Activated naive CD4-positive, alpha-beta T cell treated with anti-CD3 and anti-CD28 coated beads, Interleukin-2, amount 10 ng/mL, durations not matched to agents 5 hours and 36 hours (primary cell): Measurements from ENCODE around the gene KLF15. TPM values are rescaled to one million over a fixed set of nuclear protein-coding genes. Genes with fewer than 3 reads are reported as not detected.

Experiments
- total RNA-seq, 2 experiments: library from RNA; stranded (reverse); gene quantifications; one replicate each; pipeline ENCODE4 v1.2.3, GENCODE V29; 2021

The KLF15 gene
- total RNA-seq, result not detected

DNA sequence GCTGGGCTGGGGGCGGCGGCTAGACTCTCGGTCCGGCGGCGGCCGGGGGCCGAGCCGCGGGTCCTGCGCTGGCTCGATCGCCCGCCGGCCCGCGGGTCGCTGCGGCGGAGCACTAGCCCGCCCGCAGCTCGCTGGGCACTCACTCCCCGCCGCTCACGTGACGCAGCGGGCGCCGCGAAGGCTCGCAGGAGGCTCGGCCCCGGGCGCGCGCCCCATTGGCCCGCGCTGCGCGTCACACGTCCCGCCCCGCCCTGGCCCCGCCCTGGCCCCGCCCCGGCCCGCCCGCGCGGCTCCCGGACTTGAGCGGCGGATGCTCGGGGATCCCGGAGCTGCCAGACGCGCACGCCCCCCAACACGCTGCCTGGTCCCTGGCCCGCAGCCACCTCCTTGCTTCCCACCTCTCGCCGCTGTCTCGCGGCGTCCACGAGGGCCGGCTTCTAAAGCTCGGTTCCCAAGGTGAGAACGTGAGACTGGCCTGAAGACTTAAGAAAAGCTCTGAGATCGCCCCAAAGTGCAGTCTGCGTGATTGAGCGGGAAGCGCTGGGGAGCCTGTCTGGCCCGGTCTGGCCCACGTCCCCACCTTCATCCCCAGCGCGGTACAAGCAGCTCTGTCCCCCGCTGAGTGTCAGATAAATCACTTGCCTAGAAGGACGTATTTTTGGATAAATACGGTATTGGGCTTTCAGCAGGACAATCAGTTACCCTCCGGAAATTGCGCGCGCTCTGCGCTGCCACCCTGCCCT is at the start of gene KLF15:
Gene KLF15 (minus strand): TSS at position 114 of the 743 bp plus-strand sequence. CDS start 4,486 bp downstream, outside the sequence.

DNA sequence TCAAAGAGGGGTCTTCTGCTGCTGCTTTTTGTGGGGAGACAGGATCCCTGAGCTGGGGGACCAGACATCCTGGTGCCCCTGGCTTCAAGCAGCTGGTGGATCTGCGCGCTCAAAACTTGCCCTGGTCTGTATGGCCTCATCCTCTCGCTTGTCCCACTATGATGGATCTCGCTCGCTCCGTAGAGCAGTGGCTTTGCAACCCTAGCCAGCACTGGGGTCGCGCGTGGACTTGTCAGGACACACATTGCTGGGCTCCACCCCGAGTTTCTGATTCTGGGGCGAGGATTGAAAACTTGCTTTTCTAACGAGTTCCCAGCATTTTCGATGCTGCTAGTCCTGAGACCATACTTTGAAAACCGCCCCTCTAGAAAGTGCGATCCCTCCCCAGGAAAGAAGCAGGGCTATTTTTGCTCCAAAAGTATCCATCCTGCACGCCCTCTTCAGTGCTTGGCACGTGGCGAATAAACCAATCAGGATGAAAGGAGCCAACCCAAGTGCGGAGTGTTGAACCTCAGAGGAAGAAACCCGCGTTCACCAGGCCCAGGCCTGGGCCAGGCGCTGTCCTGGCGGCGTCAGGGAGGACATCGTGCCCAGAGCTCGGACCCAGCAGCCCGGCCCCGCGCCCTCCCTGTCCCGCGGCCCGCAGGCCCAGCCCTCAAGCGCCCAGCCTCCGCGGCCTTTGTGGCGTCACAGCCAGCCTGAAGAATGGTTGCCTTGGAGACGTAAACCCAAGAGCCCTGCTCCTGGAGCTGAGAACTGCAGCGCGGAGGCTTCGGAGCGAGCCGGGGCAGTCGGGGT is 37.2 kb upstream of the KLF15 start, which contains the start of gene CFAP100:
Gene CFAP100 (plus strand): TSS at position 731 of the 798 bp plus-strand sequence. CDS start 1,092 bp downstream, outside the sequence.

Other genes starting within 250 kb of the KLF15 start
- not detected for gene ALDH1L1, start 176.8 kb downstream of the KLF15 start, total RNA-seq
- gene CFAP100, start 37.5 kb upstream of the KLF15 start, total RNA-seq, result not detected
- gene ZXDC, start 118.5 kb upstream of the KLF15 start, total RNA-seq, result 10 to 100 TPM; 29.4 to 31.9 TPM
- not detected for gene UROC1, start 160.4 kb upstream of the KLF15 start, total RNA-seq
- gene CHST13, start 166.7 kb upstream of the KLF15 start, total RNA-seq, result not detected
- gene C3orf22, start 201.5 kb upstream of the KLF15 start, total RNA-seq, result not detected